Parathyroid adenoma (tissue), 2 donors: ENCODE results near the gene INO80.

Experiments used
- H2AFZ ChIP-seq: fragments of 300-600 bp; sonication (generic); one replicate; pipeline ENCODE4 v1.7.0; 2017; ENCODE audit warnings: antibody characterized with exemption, mild to moderate bottlenecking
- H3K27ac ChIP-seq: fragments of 300-600 bp; sonication (generic); one replicate; pipeline ENCODE4 v1.7.0; 2017
- H3K27me3 ChIP-seq: fragments of 300-600 bp; sonication (generic); one replicate; pipeline ENCODE4 v1.7.0; 2017; ENCODE audit warnings: low read length; ENCODE audit not compliant: control insufficient read depth, insufficient read depth
- H3K36me3 ChIP-seq: fragments of 300-600 bp; sonication (generic); one replicate; pipeline ENCODE4 v1.7.0; 2017; ENCODE audit warnings: low read length; ENCODE audit not compliant: control insufficient read depth, insufficient read depth
- H3K4me1 ChIP-seq: fragments of 300-600 bp; sonication (generic); one replicate; pipeline ENCODE4 v1.7.0; 2017; ENCODE audit warnings: control low read depth
- H3K4me2 ChIP-seq: fragments of 300-600 bp; sonication (generic); one replicate; pipeline ENCODE4 v1.7.0; 2017; ENCODE audit warnings: low read length
- H3K4me3 ChIP-seq: fragments of 300-600 bp; sonication (generic); one replicate; pipeline ENCODE4 v1.7.0; 2017; ENCODE audit warnings: low read depth, low read length
- H3K79me2 ChIP-seq: fragments of 300-600 bp; sonication (generic); one replicate; pipeline ENCODE4 v1.7.0; 2017; ENCODE audit warnings: control low read depth
- H3K9ac ChIP-seq: fragments of 300-600 bp; sonication (generic); one replicate; pipeline ENCODE4 v1.7.0; 2017; ENCODE audit warnings: mild to moderate bottlenecking
- H3K9me3 ChIP-seq: fragments of 300-600 bp; sonication (generic); one replicate; pipeline ENCODE4 v1.7.0; 2017; ENCODE audit warnings: low read length; ENCODE audit not compliant: control insufficient read depth
- CTCF ChIP-seq: fragments of 300-600 bp; sonication (generic); IDR thresholded peaks from one replicate; pipeline ENCODE4 v1.7.0; 2017; ENCODE audit warnings: antibody characterized with exemption, mild to moderate bottlenecking
- donor health status: primary hyperparathyroidism.

The INO80 gene

GRCh38 chr15:41105348-41106334, 10.4 kb downstream of the INO80 start:
- no peak overlapping the region for H3K27ac ChIP-seq
- no peaks in the 10 kb centered on the region for H3K36me3 ChIP-seq
- no peak overlapping the region for H3K9ac ChIP-seq
- TF ChIP-seq CTCF: no peak
- H3K27me3 ChIP-seq: no peaks in the 10 kb centered on the region
- H3K4me2 ChIP-seq: no peak overlapping the region
- peaks cover 20% of the 10 kb centered on the region for H3K79me2 ChIP-seq
- H2AFZ ChIP-seq: no peak overlapping the region
- no peaks in the 10 kb centered on the region for H3K4me1 ChIP-seq
- H3K4me3 ChIP-seq: no peak overlapping the region
- no peaks in the 10 kb centered on the region for H3K9me3 ChIP-seq

GRCh38 chr15:41104234-41104633, 11.8 kb downstream of the INO80 start:
- Histone ChIP-seq H3K9me3 (no peaks in the 10 kb centered on the region), H3K4me2 (no peak overlapping the region), H3K4me1 (no peaks in the 10 kb centered on the region), H2AFZ (no peak overlapping the region), H3K9ac (no peak overlapping the region), H3K27ac (no peak overlapping the region), H3K4me3 (no peak overlapping the region), H3K36me3 (no peaks in the 10 kb centered on the region), H3K27me3 (no peaks in the 10 kb centered on the region), H3K79me2 (peaks cover 18% of the 10 kb centered on the region)
- no peak for TF ChIP-seq CTCF

- TF ChIP-seq CTCF: no peak
- H3K4me2 ChIP-seq: no peak overlapping the region
- H3K27me3 ChIP-seq: no peaks in the 10 kb centered on the region
- peaks cover 14% of the 10 kb centered on the region for H3K79me2 ChIP-seq
- no peak overlapping the region for H3K4me3 ChIP-seq
- H2AFZ ChIP-seq: no peak overlapping the region
- H3K4me1 ChIP-seq: no peaks in the 10 kb centered on the region
- no peaks in the 10 kb centered on the region for H3K9me3 ChIP-seq
- no peak overlapping the region for H3K9ac ChIP-seq
- no peaks in the 10 kb centered on the region for H3K36me3 ChIP-seq
- no peak overlapping the region for H3K27ac ChIP-seq
Observed at GRCh38 chr15:41102854-41103253, 13.2 kb downstream of the INO80 start.

GRCh38 chr15:41096178-41096577, 19.9 kb downstream of the INO80 start:
- Histone ChIP-seq H3K27ac (no peak overlapping the region), H3K4me3 (no peak overlapping the region), H3K4me2 (no peak overlapping the region), H3K27me3 (no peaks in the 10 kb centered on the region), H2AFZ (no peak overlapping the region), H3K36me3 (no peaks in the 10 kb centered on the region), H3K4me1 (no peaks in the 10 kb centered on the region), H3K9ac (no peak overlapping the region), H3K79me2 (no peaks in the 10 kb centered on the region), H3K9me3 (no peaks in the 10 kb centered on the region)
- no peak for TF ChIP-seq CTCF
